Naive thymus-derived CD8-positive, alpha-beta T cell (primary cell): ENCODE results near the gene WWTR1. TPM values are rescaled to one million over a fixed set of nuclear protein-coding genes. Genes with fewer than 3 reads are reported as not detected.

Source experiments
- ATAC-seq, 2 donors: fragments of 150-1000 bp; cut with Tn5 transposase in 1 of 2; sonication (Bioruptor Pico), chemical (Tn5 transposase) in 1 of 2; 1 replicate in 1 of 2; 2 replicates in 1 of 2; pipeline ENCODE4 v1.10.0; 2021; ENCODE audit warnings: mild to moderate bottlenecking in 2 of 2, moderate library complexity in 2 of 2
- POLR2A ChIA-PET: fragments of 350-600 bp; sonication (Branson Sonifier 250); formaldehyde crosslinking; loops from one replicate; lab custom pipeline; 2021; ENCODE audit warnings: antibody characterized with exemption; lab: Charles Lee
- DNase-seq, 10 donors: peaks; one replicate each; pipeline versions ENCODE4 v3.0.0 to v3.0.0-alpha.2; 2020 to 2022
- H3K27ac Mint-ChIP-seq, 10 donors: one replicate each; pipeline ENCODE4 v1.8.0; 2020 to 2022; ENCODE audit warnings: mild to moderate bottlenecking in 10 of 10, mixed read lengths in 10 of 10, moderate library complexity in 4 of 10, inconsistent platforms in 1 of 10
- H3K27me3 Mint-ChIP-seq, 5 donors: one replicate each; pipeline ENCODE4 v1.8.0; 2021 to 2022; ENCODE audit warnings: mixed read lengths in 5 of 5
- H3K36me3 Mint-ChIP-seq, 3 donors: one replicate each; pipeline ENCODE4 v1.8.0; 2020 to 2022; ENCODE audit warnings: mixed read lengths in 3 of 3, mild to moderate bottlenecking in 2 of 3, inconsistent platforms in 1 of 3
- H3K4me1 Mint-ChIP-seq, 4 donors: one replicate each; pipeline ENCODE4 v1.8.0; 2021 to 2022; ENCODE audit warnings: mixed read lengths in 4 of 4
- H3K4me3 Mint-ChIP-seq, 10 donors: one replicate each; pipeline ENCODE4 v1.8.0; 2020 to 2022; ENCODE audit warnings: mild to moderate bottlenecking in 10 of 10, mixed read lengths in 10 of 10, moderate library complexity in 6 of 10, inconsistent platforms in 1 of 10
- H3K9me3 Mint-ChIP-seq, 9 donors: one replicate each; pipeline ENCODE4 v1.8.0; 2020 to 2022; ENCODE audit warnings: mixed read lengths in 9 of 9, mild to moderate bottlenecking in 3 of 9, inconsistent platforms in 1 of 9, moderate library complexity in 1 of 9
- polyA plus RNA-seq, 3 donors: library from polyadenylated mRNA; unstranded; fragments of 300-500 nt; fragmentation: Illumina TruSeq; gene quantifications; one replicate each; pipeline ENCODE4 v1.2.3, GENCODE V29; 2021
- total RNA-seq, 8 experiments: library from RNA in 2 of 8; stranded (reverse) in 2 of 8; gene quantifications; one replicate each; pipeline ENCODE4 v1.2.3 and lab custom pipeline; 2021 to 2026

The WWTR1 gene
- total and polyA plus RNA-seq, 5 experiments from 2014 or later, result 0.06 to 0.58 (median 0.37) TPM

GRCh38 chr3:149480326-149481017 lies 177.4 kb downstream of the WWTR1 start:
- Mint-ChIP-seq H3K36me3 (no peaks in the 10 kb centered on the region), H3K27ac (no peak overlapping the region), H3K27me3 (peaks cover 0 to 7% (median 3%) of the 10 kb centered on the region in 5 donors), H3K4me3 (no peak overlapping the region), H3K4me1 (peaks cover 0 to 3% (median 0%) of the 10 kb centered on the region in 4 donors), H3K9me3 (no peaks in the 10 kb centered on the region)
- ATAC-seq, result no peak
- POLR2A ChIA-PET, result no interaction called here
- DNase-seq, result peak in 1 of 10 donors; percentile 7

- Mint-ChIP-seq H3K36me3 (no peaks in the 10 kb centered on the region), H3K27me3 (peaks cover 0 to 14% (median 3%) of the 10 kb centered on the region in 5 donors), H3K4me1 (peaks cover 0 to 3% (median 0%) of the 10 kb centered on the region in 4 donors), H3K4me3 (no peak overlapping the region), H3K9me3 (no peaks in the 10 kb centered on the region), H3K27ac (no peak overlapping the region)
- POLR2A ChIA-PET, result no interaction called here
- DNase-seq (no peak), ATAC-seq (no peak)
Observed at GRCh38 chr3:149479621-149480325, 178.1 kb downstream of the WWTR1 start.

DNA sequence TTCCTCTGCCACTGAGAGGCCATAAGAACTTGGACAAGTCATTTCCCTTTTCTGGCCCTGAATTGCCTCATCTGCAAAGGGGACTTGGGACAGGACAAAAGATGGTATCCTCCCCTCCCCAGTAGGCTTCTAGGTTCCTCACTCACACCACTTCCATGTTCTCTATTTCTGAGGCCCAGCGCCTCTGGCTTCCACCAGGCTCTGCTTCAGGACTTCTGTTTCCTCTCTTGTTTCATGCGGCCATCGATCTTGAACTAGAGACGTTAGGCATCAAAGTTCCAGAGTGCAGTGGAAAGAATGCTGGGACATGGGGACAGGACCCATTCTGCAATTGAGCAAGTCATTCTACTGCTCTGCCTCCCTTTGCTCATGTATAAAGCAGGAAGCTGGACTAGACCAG lies 181.6 kb downstream of the WWTR1 start:
- POLR2A ChIA-PET, result no interaction called here
- Mint-ChIP-seq H3K9me3 (no peaks in the 10 kb centered on the region), H3K4me1 (peaks cover 0 to 5% (median 0%) of the 10 kb centered on the region in 4 donors), H3K27me3 (peaks cover 0 to 22% (median 0%) of the 10 kb centered on the region in 5 donors), H3K27ac (no peak overlapping the region), H3K4me3 (no peak overlapping the region), H3K36me3 (no peaks in the 10 kb centered on the region)
- no peak for DNase-seq
- ATAC-seq, result no peak

DNA sequence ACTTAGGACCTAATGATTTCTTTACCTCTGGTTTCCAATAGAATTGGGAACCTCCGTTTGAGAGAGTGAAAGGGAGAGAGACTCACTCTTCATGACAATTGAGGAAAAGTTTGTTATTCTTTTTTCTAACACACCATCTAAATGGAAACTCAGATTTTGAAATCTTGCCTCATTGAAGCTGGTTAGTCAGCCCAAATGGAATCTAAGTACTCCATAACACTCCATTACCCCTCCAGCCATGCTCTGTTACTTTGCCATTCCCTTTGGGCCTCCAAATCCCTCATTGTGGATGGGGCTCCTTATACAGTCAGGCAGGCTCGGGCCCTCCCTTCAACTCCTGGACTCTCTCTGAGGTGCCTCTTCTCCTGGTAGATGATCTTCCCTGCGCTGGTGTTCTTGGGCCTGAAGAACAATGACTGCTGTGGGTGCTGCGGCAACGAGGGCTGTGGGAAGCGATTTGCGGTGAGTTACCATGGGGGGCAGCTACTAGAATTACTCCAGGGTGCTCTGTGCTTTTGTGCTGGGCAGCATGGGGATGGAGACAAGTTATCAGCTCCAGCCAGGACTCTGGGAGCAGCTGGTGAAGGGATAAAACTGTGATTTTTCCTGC lies 182.3 kb downstream of the WWTR1 start:
- no peak overlapping the region for H3K27ac Mint-ChIP-seq
- POLR2A ChIA-PET, result no interaction called here
- H3K4me1 Mint-ChIP-seq, result peaks cover 0 to 5% (median 0%) of the 10 kb centered on the region in 4 donors
- ATAC-seq, result no peak
- H3K36me3 Mint-ChIP-seq, result no peaks in the 10 kb centered on the region
- no peak overlapping the region for H3K4me3 Mint-ChIP-seq
- no peak for DNase-seq
- H3K27me3 Mint-ChIP-seq, result peaks cover 0 to 22% (median 0%) of the 10 kb centered on the region in 5 donors
- no peaks in the 10 kb centered on the region for H3K9me3 Mint-ChIP-seq

- Mint-ChIP-seq H3K4me1 (peaks cover 0 to 2% (median 0%) of the 10 kb centered on the region in 4 donors), H3K36me3 (no peaks in the 10 kb centered on the region), H3K9me3 (no peaks in the 10 kb centered on the region), H3K27ac (no peak within 1 kb of the TSS), H3K27me3 (peaks cover 0 to 22% (median 0%) of the 10 kb centered on the region in 5 donors), H3K4me3 (no peak within 1 kb of the TSS)
- ATAC-seq (no peak), DNase-seq (no peak)
- POLR2A ChIA-PET, result no interaction called here
Observed at GRCh38 chr3:149474250-149474817, 183.5 kb downstream of the WWTR1 start, which contains the start of gene TM4SF4. Gene TM4SF4, plus strand, starts transcription at chr3:149474697. Its CDS starts 181 bp downstream, at chr3:149474878.

DNA sequence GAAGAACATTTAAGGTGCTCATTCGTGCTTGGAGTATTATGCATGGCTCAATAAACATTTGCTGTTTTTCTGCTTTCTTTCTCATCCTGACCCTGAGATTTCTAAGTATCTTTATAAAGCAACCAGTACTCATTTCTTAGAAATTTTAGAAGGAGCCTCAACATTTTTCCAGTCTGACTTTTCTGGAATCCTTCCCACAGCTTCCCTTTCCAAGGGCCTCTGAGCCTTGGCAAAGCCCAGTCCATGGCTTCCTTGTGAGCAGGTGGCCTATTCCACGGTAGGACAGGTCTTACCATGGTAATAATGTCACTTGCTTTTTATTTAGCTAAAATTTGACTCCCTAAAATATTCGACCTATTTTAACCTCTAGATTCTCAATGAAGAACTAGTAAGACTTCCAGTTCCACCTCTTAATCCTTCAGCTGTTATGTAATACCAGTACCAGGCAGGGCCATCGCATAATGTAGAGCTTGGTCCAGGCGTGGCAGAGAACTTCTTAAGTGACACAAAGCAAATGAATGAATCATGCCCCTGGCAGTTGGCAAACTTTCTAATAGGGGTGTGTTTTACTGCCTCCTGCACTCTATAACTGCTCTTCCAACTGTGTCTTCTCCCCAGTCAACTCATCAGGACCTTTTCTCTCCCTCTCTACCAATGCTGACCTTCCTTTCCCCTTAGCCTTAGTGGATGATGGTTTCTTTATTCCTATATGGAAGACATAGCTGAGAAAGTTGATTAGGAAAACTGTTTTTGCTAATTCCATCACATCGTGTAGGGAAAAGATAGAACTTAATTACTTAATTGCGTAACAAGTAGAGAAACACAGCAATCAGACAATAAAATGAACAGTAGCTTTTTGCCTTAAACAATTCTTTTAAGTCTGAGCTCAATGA lies 184.2 kb downstream of the WWTR1 start:
- H3K27me3 Mint-ChIP-seq, result peaks cover 0 to 22% (median 0%) of the 10 kb centered on the region in 5 donors
- H3K36me3 Mint-ChIP-seq, result no peaks in the 10 kb centered on the region
- DNase-seq, result no peak
- ATAC-seq, result no peak
- no peak overlapping the region for H3K27ac Mint-ChIP-seq
- no peaks in the 10 kb centered on the region for H3K9me3 Mint-ChIP-seq
- peaks cover 0 to 2% (median 0%) of the 10 kb centered on the region in 4 donors for H3K4me1 Mint-ChIP-seq
- POLR2A ChIA-PET, result no interaction called here
- H3K4me3 Mint-ChIP-seq, result no peak overlapping the region

GRCh38 chr3:149472030-149472797 lies 185.6 kb downstream of the WWTR1 start:
- ATAC-seq (no peak), DNase-seq (no peak)
- peaks cover 0 to 22% (median 0%) of the 10 kb centered on the region in 5 donors for H3K27me3 Mint-ChIP-seq
- H3K4me1 Mint-ChIP-seq, result peaks cover 0 to 2% (median 0%) of the 10 kb centered on the region in 4 donors
- POLR2A ChIA-PET, result no interaction called here
- H3K4me3 Mint-ChIP-seq, result no peak overlapping the region
- H3K36me3 Mint-ChIP-seq, result no peaks in the 10 kb centered on the region
- H3K9me3 Mint-ChIP-seq, result no peaks in the 10 kb centered on the region
- no peak overlapping the region for H3K27ac Mint-ChIP-seq

DNA sequence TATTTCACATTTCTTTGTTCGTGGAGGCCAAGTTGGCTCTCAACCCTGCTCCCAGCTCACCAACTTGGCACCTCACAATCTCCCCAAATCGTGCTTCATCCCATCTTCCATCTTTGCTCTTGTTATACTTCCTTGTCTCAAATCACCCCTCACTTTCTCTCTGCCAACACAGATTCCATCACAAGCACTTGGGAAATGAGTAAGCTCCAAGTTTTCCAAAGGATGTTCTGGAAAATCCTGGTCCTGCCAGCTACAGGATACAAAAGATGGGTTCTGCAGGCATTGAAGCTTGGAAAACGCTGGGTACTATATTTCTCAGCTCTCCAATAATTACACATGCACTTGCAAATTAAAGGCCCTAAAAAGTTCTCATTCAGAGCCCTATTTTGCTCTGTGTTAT lies 187.4 kb downstream of the WWTR1 start:
- no peaks in the 10 kb centered on the region for H3K9me3 Mint-ChIP-seq
- POLR2A ChIA-PET, result no interaction called here
- H3K27ac Mint-ChIP-seq, result no peak overlapping the region
- DNase-seq (no peak), ATAC-seq (no peak)
- H3K27me3 Mint-ChIP-seq, result peaks cover 0 to 14% (median 0%) of the 10 kb centered on the region in 5 donors
- no peak overlapping the region for H3K4me3 Mint-ChIP-seq
- no peaks in the 10 kb centered on the region for H3K36me3 Mint-ChIP-seq
- H3K4me1 Mint-ChIP-seq, result peaks cover 0 to 2% (median 0%) of the 10 kb centered on the region in 4 donors

DNA sequence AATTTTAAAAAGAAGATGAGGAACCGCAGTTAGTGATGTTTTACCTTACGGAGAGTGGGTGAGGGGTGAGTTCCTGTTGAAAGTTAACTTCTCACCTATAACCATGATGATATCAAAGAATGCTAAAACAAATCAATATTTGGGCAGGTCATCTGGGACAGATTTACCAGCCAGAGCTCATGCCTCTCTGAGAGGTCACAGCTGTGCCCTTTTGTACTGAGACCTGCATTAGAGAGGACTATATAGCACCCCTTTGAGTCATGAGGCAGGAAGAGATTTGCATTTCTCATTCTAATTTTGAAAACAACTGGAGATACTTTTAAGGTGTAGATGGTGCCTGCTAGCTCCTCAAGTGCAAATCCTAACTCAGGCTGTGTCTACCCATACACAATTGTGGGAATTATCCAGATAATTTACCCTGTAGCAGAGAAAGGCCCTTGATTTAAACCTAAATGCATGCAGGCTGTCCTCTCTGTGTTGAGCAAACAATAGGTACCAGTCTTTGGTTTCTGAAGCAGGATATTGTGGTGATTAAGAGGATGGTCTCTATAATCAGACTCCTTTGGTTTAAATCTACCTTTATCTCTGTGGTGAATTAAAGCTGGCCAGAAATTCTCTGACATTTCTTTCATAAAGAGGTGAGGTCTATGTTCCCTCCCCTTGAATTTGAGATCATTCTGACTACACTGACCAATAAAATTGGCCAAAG lies 189.2 kb downstream of the WWTR1 start:
- Mint-ChIP-seq H3K36me3 (no peaks in the 10 kb centered on the region), H3K27ac (no peak overlapping the region), H3K9me3 (no peaks in the 10 kb centered on the region), H3K27me3 (peaks cover 0 to 4% (median 0%) of the 10 kb centered on the region in 5 donors), H3K4me3 (no peak overlapping the region), H3K4me1 (peaks cover 0 to 2% (median 0%) of the 10 kb centered on the region in 4 donors)
- DNase-seq (no peak), ATAC-seq (no peak)
- POLR2A ChIA-PET, result interaction anchor here (0.5 kb wide), 1 partner anchor 1261 kb away, joined by 3 read pairs; no protein-coding TSS in a partner anchor
